Parathyroid adenoma (tissue), 2 donors: ENCODE data around the gene RNF126.
A peak's percentile ranks its signal among the peaks of the same experiment; 100 is the strongest.
"Not testable (repeated sequence)": the region's sequence is repeated elsewhere in the genome, so short reads cannot be mapped to it uniquely, and the experiment has no call there.

Source experiments
- H2AFZ ChIP-seq: fragments of 300-600 bp; sonication (generic); one replicate; pipeline ENCODE4 v1.7.0; 2017; ENCODE audit warnings: antibody characterized with exemption, mild to moderate bottlenecking
- H3K27ac ChIP-seq: fragments of 300-600 bp; sonication (generic); one replicate; pipeline ENCODE4 v1.7.0; 2017
- H3K27me3 ChIP-seq: fragments of 300-600 bp; sonication (generic); one replicate; pipeline ENCODE4 v1.7.0; 2017; ENCODE audit warnings: low read length; ENCODE audit not compliant: control insufficient read depth, insufficient read depth
- H3K36me3 ChIP-seq: fragments of 300-600 bp; sonication (generic); one replicate; pipeline ENCODE4 v1.7.0; 2017; ENCODE audit warnings: low read length; ENCODE audit not compliant: control insufficient read depth, insufficient read depth
- H3K4me1 ChIP-seq: fragments of 300-600 bp; sonication (generic); one replicate; pipeline ENCODE4 v1.7.0; 2017; ENCODE audit warnings: control low read depth
- H3K4me2 ChIP-seq: fragments of 300-600 bp; sonication (generic); one replicate; pipeline ENCODE4 v1.7.0; 2017; ENCODE audit warnings: low read length
- H3K4me3 ChIP-seq: fragments of 300-600 bp; sonication (generic); one replicate; pipeline ENCODE4 v1.7.0; 2017; ENCODE audit warnings: low read depth, low read length
- H3K79me2 ChIP-seq: fragments of 300-600 bp; sonication (generic); one replicate; pipeline ENCODE4 v1.7.0; 2017; ENCODE audit warnings: control low read depth
- H3K9ac ChIP-seq: fragments of 300-600 bp; sonication (generic); one replicate; pipeline ENCODE4 v1.7.0; 2017; ENCODE audit warnings: mild to moderate bottlenecking
- H3K9me3 ChIP-seq: fragments of 300-600 bp; sonication (generic); one replicate; pipeline ENCODE4 v1.7.0; 2017; ENCODE audit warnings: low read length; ENCODE audit not compliant: control insufficient read depth
- TF ChIP-seq, protein P1 (sequence below): fragments of 300-600 bp; sonication (generic); IDR thresholded peaks from one replicate; pipeline ENCODE4 v1.7.0; 2017; ENCODE audit warnings: antibody characterized with exemption, mild to moderate bottlenecking
- donor health status: primary hyperparathyroidism.

The RNF126 gene

DNA sequence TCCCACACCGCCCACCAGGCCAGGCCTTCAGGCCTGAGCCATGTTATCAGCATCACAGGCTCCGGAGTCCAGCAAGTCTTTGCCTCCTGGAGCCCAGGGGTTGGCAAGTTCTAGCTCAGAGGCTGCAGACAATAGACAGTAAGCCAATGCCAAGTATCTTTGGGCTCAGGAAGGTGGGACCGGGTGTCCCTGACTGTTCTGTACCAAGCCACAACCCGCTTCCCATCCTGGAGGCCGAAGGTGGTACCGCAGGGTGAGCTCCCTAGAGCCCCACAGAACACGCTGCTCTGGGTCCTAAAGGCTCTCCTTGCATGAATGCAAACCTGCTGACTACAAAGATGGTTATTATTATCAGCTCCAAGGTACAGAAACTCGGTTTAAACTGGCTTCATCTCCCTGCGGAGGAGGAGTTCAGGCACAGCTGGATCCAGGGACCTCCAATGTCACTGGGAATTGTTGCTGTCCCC, 7.6 kb upstream of the RNF126 start:
- Histone ChIP-seq H3K9me3 (no peaks in the 10 kb centered on the region), H3K4me3 (no peak overlapping the region), H3K27me3 (no peaks in the 10 kb centered on the region), H3K4me2 (no peak overlapping the region), H3K36me3 (no peaks in the 10 kb centered on the region), H2AFZ (no peak overlapping the region), H3K27ac (no peak overlapping the region), H3K9ac (no peak overlapping the region), H3K4me1 (no peaks in the 10 kb centered on the region), H3K79me2 (no peaks in the 10 kb centered on the region)
- TF ChIP-seq, protein P1, sequence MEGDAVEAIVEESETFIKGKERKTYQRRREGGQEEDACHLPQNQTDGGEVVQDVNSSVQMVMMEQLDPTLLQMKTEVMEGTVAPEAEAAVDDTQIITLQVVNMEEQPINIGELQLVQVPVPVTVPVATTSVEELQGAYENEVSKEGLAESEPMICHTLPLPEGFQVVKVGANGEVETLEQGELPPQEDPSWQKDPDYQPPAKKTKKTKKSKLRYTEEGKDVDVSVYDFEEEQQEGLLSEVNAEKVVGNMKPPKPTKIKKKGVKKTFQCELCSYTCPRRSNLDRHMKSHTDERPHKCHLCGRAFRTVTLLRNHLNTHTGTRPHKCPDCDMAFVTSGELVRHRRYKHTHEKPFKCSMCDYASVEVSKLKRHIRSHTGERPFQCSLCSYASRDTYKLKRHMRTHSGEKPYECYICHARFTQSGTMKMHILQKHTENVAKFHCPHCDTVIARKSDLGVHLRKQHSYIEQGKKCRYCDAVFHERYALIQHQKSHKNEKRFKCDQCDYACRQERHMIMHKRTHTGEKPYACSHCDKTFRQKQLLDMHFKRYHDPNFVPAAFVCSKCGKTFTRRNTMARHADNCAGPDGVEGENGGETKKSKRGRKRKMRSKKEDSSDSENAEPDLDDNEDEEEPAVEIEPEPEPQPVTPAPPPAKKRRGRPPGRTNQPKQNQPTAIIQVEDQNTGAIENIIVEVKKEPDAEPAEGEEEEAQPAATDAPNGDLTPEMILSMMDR: no peak

DNA sequence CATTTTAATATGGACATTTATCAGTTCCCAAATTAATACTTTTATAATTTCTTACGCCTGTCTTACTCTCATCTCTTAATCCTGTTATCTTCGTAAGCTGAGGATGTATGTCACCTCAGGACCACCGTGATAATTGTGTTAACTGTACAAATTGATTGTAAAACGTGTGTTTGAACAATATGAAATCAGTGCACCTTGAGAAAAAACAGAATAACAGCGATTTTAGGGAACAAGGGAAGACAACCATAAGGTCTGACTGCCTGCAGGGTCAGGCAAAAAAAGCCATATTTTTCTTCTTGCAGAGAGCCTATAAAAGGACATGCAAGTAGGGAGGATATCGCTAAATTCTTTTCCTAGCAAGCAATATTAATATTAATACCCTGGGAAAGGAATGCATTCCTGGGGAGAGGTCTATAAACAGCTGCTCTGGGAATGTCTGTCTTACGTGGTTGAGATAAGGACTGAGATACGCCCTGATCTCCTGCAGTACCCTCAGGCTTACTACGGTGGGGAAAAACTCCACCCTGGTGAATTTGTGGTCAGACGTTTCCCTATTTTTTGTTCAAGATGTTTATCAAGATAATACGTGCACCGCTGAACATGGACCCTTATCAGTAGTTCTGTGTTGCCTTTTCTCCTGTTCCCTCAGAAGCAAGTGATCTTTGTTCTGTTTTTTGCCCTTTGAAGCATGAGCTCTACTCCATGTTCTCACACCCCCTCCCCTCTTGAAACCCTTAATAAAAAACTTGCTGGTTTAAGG, 5.8 kb upstream of the RNF126 start:
- H3K4me2 ChIP-seq, H3K9me3 ChIP-seq, H2AFZ ChIP-seq, H3K27me3 ChIP-seq, H3K4me1 ChIP-seq, H3K36me3 ChIP-seq, H3K79me2 ChIP-seq, H3K9ac ChIP-seq, H3K4me3 ChIP-seq, H3K27ac ChIP-seq: not testable (repeated sequence)

DNA sequence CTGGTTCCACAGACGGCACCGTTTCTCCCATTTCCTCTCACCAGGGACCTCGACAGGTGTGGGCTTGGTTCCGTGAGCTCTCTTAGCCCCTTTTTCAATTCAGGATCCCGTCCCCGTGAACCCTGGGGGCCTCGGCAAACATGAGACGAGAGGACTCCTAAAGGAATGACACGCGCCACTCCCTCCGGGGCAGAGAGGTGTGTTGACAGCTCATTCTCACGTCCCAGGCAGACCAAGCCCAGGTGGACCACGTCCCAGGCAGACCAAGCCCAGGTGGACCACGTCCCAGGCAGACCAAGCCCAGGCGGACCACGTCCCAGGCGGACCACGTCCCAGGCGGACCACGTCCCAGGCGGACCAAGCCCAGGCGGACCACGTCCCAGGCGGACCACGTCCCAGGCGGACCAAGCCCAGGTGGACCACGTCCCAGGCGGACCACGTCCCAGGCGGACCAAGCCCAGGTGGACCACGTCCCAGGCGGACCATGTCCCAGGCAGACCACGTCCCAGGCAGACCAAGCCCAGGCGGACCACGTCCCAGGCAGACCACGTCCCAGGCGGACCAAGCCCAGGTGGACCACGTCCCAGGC, 4.1 kb upstream of the RNF126 start:
- H3K36me3 ChIP-seq, H3K4me3 ChIP-seq, H3K79me2 ChIP-seq, H3K27ac ChIP-seq, H3K9ac ChIP-seq, H3K4me1 ChIP-seq, H2AFZ ChIP-seq, H3K4me2 ChIP-seq, H3K27me3 ChIP-seq, H3K9me3 ChIP-seq: not testable (repeated sequence)

DNA sequence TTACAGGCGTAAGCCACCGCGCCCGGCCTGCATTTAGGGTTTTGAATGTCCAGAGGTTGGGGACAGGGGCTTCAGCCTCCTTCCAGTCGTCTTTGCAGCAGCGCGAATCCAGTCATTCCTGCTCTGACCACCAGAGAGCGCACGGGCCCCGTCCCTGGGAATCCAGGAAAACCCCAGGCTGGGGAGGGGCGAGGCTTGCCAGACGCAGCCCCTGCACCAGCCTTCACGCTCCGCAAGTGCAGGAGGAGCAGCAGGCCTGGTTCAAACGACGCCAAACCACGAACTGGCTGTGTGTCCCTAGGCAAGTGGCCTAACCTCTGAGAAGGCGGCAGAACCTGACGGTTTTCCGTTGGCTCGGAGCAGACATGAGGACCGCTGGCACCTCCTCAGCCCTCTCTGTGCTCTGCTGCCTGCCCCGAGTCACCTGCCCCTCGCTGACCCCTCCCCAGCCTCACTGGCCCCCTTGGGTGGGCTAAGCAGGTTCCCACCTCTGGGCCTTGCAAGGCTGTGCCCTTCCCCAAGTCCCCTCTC, 2.0 kb upstream of the RNF126 start:
- H3K9ac ChIP-seq: no peak overlapping the region
- H3K9me3 ChIP-seq: no peaks in the 10 kb centered on the region
- no peak overlapping the region for H3K27ac ChIP-seq
- TF ChIP-seq, protein P1: peak; percentile 94
- peak overlapping the region; percentile 31 for H3K4me3 ChIP-seq
- peak overlapping the region; percentile 67 for H3K4me2 ChIP-seq
- peaks cover 12% of the 10 kb centered on the region for H3K4me1 ChIP-seq
- peak overlapping the region; percentile 9 for H2AFZ ChIP-seq
- H3K79me2 ChIP-seq: peaks cover 27% of the 10 kb centered on the region
- H3K36me3 ChIP-seq: no peaks in the 10 kb centered on the region
- H3K27me3 ChIP-seq: no peaks in the 10 kb centered on the region

DNA sequence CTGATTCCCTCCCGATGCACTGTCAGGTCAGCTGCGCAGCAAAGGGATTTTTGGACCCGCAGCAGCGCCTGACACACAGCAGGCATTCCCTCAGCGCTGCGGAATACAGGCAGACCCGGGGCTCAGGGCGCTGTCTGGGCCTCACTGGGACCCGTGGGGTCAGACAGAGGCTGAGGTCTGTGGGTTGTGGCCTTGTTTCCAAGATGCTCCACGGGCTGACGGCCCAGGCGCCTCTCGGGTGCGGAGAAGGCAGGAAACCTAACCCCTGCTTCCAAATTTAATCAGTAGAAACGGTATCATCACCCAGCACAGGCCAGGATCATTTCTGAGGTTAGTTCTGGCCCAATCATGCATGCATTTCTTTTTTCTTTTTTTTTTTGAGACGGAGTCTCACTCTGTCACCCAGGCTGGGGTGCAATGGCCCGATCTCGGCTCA, 686 bp upstream of the RNF126 start:
- peak overlapping the region; percentile 78 for H3K4me2 ChIP-seq
- H3K9me3 ChIP-seq: no peaks in the 10 kb centered on the region
- peak overlapping the region; percentile 90 for H3K9ac ChIP-seq
- H3K4me1 ChIP-seq: peaks cover 12% of the 10 kb centered on the region
- TF ChIP-seq, protein P1: no peak
- no peaks in the 10 kb centered on the region for H3K36me3 ChIP-seq
- H3K4me3 ChIP-seq: peak overlapping the region; percentile 72
- peaks cover 37% of the 10 kb centered on the region for H3K79me2 ChIP-seq
- no peaks in the 10 kb centered on the region for H3K27me3 ChIP-seq
- H2AFZ ChIP-seq: peak overlapping the region; percentile 98
- peak overlapping the region; percentile 99 for H3K27ac ChIP-seq
